Stimulated activated CD8-positive, alpha-beta memory T cell treated with anti-CD3 and anti-CD28 coated beads, Interleukin-7, amount 100 ng/mL, for 4 hours (primary cell): ENCODE results near the gene PTH2R.
"Not testable (repeated sequence)": the region's sequence is repeated elsewhere in the genome, so short reads cannot be mapped to it uniquely, and the experiment has no call there.

Experiments used
- DNase-seq, 2 donors: peaks; one replicate each; pipeline ENCODE4 v3.0.0-alpha.2; 2020; ENCODE audit warnings: low read depth in 2 of 2

The PTH2R gene

GRCh38 chr2:208389940-208390339 is 16.7 kb upstream of the PTH2R start:
- no peak for DNase-seq

GRCh38 chr2:208392300-208392699 is 14.3 kb upstream of the PTH2R start:
- DNase-seq, result no peak

- not testable (repeated sequence) for DNase-seq
These were observed 9.8 kb upstream of the PTH2R start for GRCh38 chr2:208396796-208397195.

- DNase-seq, result no peak
These were observed 7.4 kb upstream of the PTH2R start for GRCh38 chr2:208399201-208399600.

GRCh38 chr2:208407667-208408066 is 1.1 kb downstream of the PTH2R start:
- DNase-seq, result no peak

GRCh38 chr2:208413931-208414330 is 7.3 kb downstream of the PTH2R start:
- DNase-seq, result no peak

GRCh38 chr2:208415255-208415654 is 8.7 kb downstream of the PTH2R start:
- DNase-seq, result no peak

GRCh38 chr2:208415897-208416296 is 9.3 kb downstream of the PTH2R start:
- DNase-seq, result no peak

GRCh38 chr2:208426412-208427045 is 19.9 kb downstream of the PTH2R start:
- DNase-seq, result no peak

- no peak for DNase-seq
These were observed 31.2 kb downstream of the PTH2R start for GRCh38 chr2:208437755-208438154.

GRCh38 chr2:208440716-208441115 is 34.1 kb downstream of the PTH2R start:
- no peak for DNase-seq

GRCh38 chr2:208441951-208442350 is 35.4 kb downstream of the PTH2R start:
- DNase-seq, result no peak

- not testable (repeated sequence) for DNase-seq
These were observed 40.9 kb downstream of the PTH2R start for GRCh38 chr2:208447447-208447846.

GRCh38 chr2:208451061-208451460 is 44.5 kb downstream of the PTH2R start:
- DNase-seq, result no peak

- no peak for DNase-seq
These were observed 48.3 kb downstream of the PTH2R start for GRCh38 chr2:208454861-208455260.

GRCh38 chr2:208463721-208464120 is 57.1 kb downstream of the PTH2R start:
- DNase-seq, result no peak

GRCh38 chr2:208464205-208464604 is 57.6 kb downstream of the PTH2R start:
- no peak for DNase-seq

GRCh38 chr2:208466151-208466919 is 59.7 kb downstream of the PTH2R start:
- DNase-seq, result no peak

- no peak for DNase-seq
These were observed 60.3 kb downstream of the PTH2R start for GRCh38 chr2:208466920-208467298.

- DNase-seq, result no peak
These were observed 61.0 kb downstream of the PTH2R start for GRCh38 chr2:208467564-208467963.

GRCh38 chr2:208477741-208478140 is 71.1 kb downstream of the PTH2R start:
- no peak for DNase-seq

- no peak for DNase-seq
These were observed 72.8 kb downstream of the PTH2R start for GRCh38 chr2:208479342-208479741.

GRCh38 chr2:208481945-208482344 is 75.4 kb downstream of the PTH2R start:
- not testable (repeated sequence) for DNase-seq
